Panc1 (cell line): ENCODE results near the gene CEND1. TPM values are rescaled to one million over a fixed set of nuclear protein-coding genes. Genes with fewer than 3 reads are reported as not detected.

Source experiments
- ATAC-seq: fragments of 200-7000 bp; cut with Tn5 transposase; 2 replicates; pipeline ENCODE4 v1.9.1; 2020; ENCODE audit warnings: mild to moderate bottlenecking, moderate library complexity
- BruUV-seq: library from RNA; stranded (reverse); fragments of 400-500 nt; replicated peaks from 2 replicates; lab custom pipeline; 2021; lab: Mats Ljungman, UMichigan
- CTCF ChIA-PET: fragments of 300-600 bp; sonication (Branson Sonifier 250); formaldehyde crosslinking; loops from one replicate; lab custom pipeline; 2022; ENCODE audit warnings: antibody characterized with exemption; lab: Charles Lee
- POLR2A ChIA-PET: fragments of 300-600 bp; sonication (Branson Sonifier 250); formaldehyde crosslinking; loops from one replicate; lab custom pipeline; 2022; ENCODE audit warnings: antibody characterized with exemption; lab: Charles Lee
- DNase-seq: peaks from one replicate; pipeline ENCODE4 v3.0.0-alpha.2; 2010; ENCODE audit warnings: low read depth, low spot score
- H3K27ac ChIP-seq: 2 replicates; pipeline ENCODE4 v1.5.1; 2011; ENCODE audit warnings: mild to moderate bottlenecking, low read length, inconsistent platforms
- H3K27me3 ChIP-seq: fragments of 200-500 bp; sonication (Bioruptor generic); 2 replicates; pipeline ENCODE4 v1.6.0; 2014; ENCODE audit warnings: low read length, inconsistent platforms; ENCODE audit not compliant: control insufficient read depth, insufficient read depth
- H3K36me3 ChIP-seq: fragments of 200-500 bp; sonication (Bioruptor generic); 2 replicates; pipeline ENCODE4 v1.5.1; 2014; ENCODE audit warnings: inconsistent platforms, mild to moderate bottlenecking, low read length, moderate library complexity; ENCODE audit not compliant: control insufficient read depth, insufficient read depth
- H3K4me1 ChIP-seq: 2 replicates; pipeline ENCODE4 v1.5.1; 2011; ENCODE audit warnings: inconsistent platforms, mild to moderate bottlenecking, low read length, moderate library complexity; ENCODE audit not compliant: control insufficient read depth, insufficient read depth
- H3K4me3 ChIP-seq, 2 experiments: 2 replicates each; pipeline ENCODE4 v1.5.1; 2011 to 2012; ENCODE audit warnings: low read depth in 2 of 2, low read length in 2 of 2, mild to moderate bottlenecking in 2 of 2, inconsistent platforms in 1 of 2, moderate library complexity in 1 of 2
- H3K9me3 ChIP-seq: fragments of 200-500 bp; sonication (Bioruptor generic); 2 replicates; pipeline ENCODE4 v1.5.1; 2014; ENCODE audit warnings: low read depth, mild to moderate bottlenecking, inconsistent platforms, low read length, moderate library complexity; ENCODE audit not compliant: control insufficient read depth, insufficient read depth
- POLR2AphosphoS5 ChIP-seq: IDR thresholded peaks from 2 replicates; pipeline ENCODE4 v1.6.1; 2012; ENCODE audit warnings: mild to moderate bottlenecking, low read depth, low read length, moderate library complexity
- REST ChIP-seq, 2 experiments: IDR thresholded peaks; 2 replicates each; pipeline ENCODE4 v1.6.1; 2011 to 2012; ENCODE audit warnings: low read depth in 2 of 2, control low read depth in 1 of 2, low read length in 1 of 2, mild to moderate bottlenecking in 1 of 2, moderate library complexity in 1 of 2; ENCODE audit not compliant: insufficient read depth in 1 of 2
- SIN3A ChIP-seq: IDR thresholded peaks from 2 replicates; pipeline ENCODE4 v1.6.1; 2012; ENCODE audit warnings: low read depth, mild to moderate bottlenecking, low read length, moderate library complexity, borderline replicate concordance; ENCODE audit not compliant: insufficient read depth
- TCF7L2 ChIP-seq: IDR thresholded peaks from 2 replicates; pipeline ENCODE4 v1.6.1; 2011; ENCODE audit warnings: mild to moderate bottlenecking, low read depth, low read length, inconsistent platforms
- in situ Hi-C: cut with HindIII; loops from 2 replicates; pipeline ENCODE4 v1.10.0; 2016; ENCODE audit warnings: low sequenced_read_pairs, low pct_unique_long_range_greater_than_20kb
- intact Hi-C: fragments of 100-400 bp; cut with micrococcal nuclease; formaldehyde crosslinking; loops from one replicate; pipeline ENCODE4 v1.10.0; 2022; ENCODE audit not compliant: unreplicated experiment
- total RNA-seq: library from RNA; stranded (reverse); gene quantifications from one replicate; pipeline ENCODE4 v1.2.1, GENCODE V29; 2021; ENCODE audit not compliant: unreplicated experiment
- TF ChIP-seq, protein P1 (sequence below): fragments of 450-650 bp; IDR thresholded peaks from 2 replicates; pipeline ENCODE4 v1.5.1; 2017; ENCODE audit warnings: mild to moderate bottlenecking

CEND1 gene
- total RNA-seq, 1 experiment from 2014 or later = 15.9 TPM

- BruUV-seq = TSS peak; percentile 9
- CTCF ChIA-PET = no interaction called here
- H3K27ac ChIP-seq = no peak overlapping the region
Measured at GRCh38 chr11:824292-824880, 34.5 kb upstream of the CEND1 start.

DNA sequence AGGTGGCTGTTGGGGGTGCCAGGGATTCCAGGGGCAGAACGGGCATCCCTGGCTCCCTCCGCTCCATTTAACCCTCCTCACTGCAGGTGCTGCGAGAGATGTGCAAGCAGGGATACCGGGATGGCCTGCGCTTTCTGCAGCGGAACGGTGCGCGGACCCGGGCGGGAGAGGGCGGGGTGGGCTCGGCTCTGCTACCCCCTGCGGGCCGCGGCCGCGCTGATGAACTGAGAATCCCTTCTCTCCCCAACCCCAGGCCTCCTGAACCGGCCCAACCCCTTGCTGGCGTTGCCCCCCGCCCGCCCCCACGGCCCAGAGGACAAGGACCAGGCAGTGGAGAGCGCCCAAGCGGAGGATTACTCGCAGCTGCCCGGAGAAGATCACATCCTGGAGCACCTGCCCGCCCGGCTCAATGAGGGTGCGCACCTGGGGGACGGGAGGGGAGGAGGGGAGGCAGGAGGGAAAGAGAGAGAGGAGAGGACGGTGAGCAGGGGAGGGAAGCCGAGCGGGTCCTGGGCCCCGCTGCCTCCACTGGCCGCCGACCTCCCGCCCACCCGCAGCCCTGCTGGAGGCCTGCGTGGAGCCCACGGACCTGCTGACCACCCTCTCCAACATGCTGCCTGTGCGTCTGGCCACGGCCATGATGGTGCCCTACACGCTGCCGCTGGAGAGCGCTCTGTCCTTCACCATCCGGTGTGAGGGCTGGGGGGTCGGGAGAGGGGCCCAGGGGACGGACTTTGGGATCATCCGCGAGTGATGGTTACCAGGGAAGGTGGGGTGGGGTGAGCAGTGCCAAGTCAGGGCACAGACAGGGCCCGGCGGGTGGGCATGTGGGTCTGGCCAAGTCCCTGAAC, 33.8 kb upstream of the CEND1 start:
- in situ Hi-C loops (no loop called here), intact Hi-C loops (no loop called here)
- Histone ChIP-seq H3K36me3 (0 out of 2 replicates have a peak, but pooled peaks cover 2% of the 10 kb centered on the region), H3K27ac (no peak overlapping the region), H3K4me3 (no peak overlapping the region), H3K4me1 (peaks cover 65% of the 10 kb centered on the region), H3K9me3 (no peaks in the 10 kb centered on the region), H3K27me3 (no peaks in the 10 kb centered on the region)
- BruUV-seq = no TSS peak
- TF ChIP-seq TCF7L2 (no peak), SIN3A (no peak), POLR2AphosphoS5 (no peak; the same call in none of the 2 replicates), REST (IDR thresholded peaks at IDR 0.05; ENCODE audit: insufficient read depth in 1 of 2, low read depth in 2 of 2, low read length in 1 of 2) (no peak)
- TF ChIP-seq, protein P1, sequence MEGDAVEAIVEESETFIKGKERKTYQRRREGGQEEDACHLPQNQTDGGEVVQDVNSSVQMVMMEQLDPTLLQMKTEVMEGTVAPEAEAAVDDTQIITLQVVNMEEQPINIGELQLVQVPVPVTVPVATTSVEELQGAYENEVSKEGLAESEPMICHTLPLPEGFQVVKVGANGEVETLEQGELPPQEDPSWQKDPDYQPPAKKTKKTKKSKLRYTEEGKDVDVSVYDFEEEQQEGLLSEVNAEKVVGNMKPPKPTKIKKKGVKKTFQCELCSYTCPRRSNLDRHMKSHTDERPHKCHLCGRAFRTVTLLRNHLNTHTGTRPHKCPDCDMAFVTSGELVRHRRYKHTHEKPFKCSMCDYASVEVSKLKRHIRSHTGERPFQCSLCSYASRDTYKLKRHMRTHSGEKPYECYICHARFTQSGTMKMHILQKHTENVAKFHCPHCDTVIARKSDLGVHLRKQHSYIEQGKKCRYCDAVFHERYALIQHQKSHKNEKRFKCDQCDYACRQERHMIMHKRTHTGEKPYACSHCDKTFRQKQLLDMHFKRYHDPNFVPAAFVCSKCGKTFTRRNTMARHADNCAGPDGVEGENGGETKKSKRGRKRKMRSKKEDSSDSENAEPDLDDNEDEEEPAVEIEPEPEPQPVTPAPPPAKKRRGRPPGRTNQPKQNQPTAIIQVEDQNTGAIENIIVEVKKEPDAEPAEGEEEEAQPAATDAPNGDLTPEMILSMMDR = no peak
- ATAC-seq (no peak), DNase-seq (no peak)
- CTCF ChIA-PET = no interaction called here
- POLR2A ChIA-PET = no interaction called here

More at GRCh38 chr11:824292-824880, 34.5 kb upstream of the CEND1 start:
- Histone ChIP-seq H3K4me3 (no peak overlapping the region), H3K27me3 (no peaks in the 10 kb centered on the region), H3K4me1 (peaks cover 68% of the 10 kb centered on the region), H3K9me3 (no peaks in the 10 kb centered on the region), H3K36me3 (0 out of 2 replicates have a peak, but pooled peaks cover 2% of the 10 kb centered on the region)
- DNase-seq = no peak
- no peak; the same call in 1 of the 2 replicates for TF ChIP-seq POLR2AphosphoS5
- no peak for TF ChIP-seq REST (IDR thresholded peaks at IDR 0.05; ENCODE audit: insufficient read depth in 1 of 2, low read depth in 2 of 2, low read length in 1 of 2)
- TF ChIP-seq, protein P1 = no peak
- TF ChIP-seq TCF7L2 = no peak
- TF ChIP-seq SIN3A = no peak
- intact Hi-C loops = no loop called here
- in situ Hi-C loops = no loop called here
- ATAC-seq = no peak
- POLR2A ChIA-PET = no interaction called here
